HEK293 (cell line): ENCODE data around the gene ACSS1.

Source experiments
- CTCF ChIA-PET: fragments of 350-600 bp; formaldehyde crosslinking; extraction: SDS; loops from one replicate; lab custom pipeline; 2021; ENCODE audit warnings: antibody characterized with exemption; lab: Yijun Ruan, JAX
- POLR2A ChIA-PET: fragments of 300-600 bp; formaldehyde crosslinking; extraction: SDS; loops from one replicate; lab custom pipeline; 2020; ENCODE audit warnings: antibody characterized with exemption, inconsistent platforms; lab: Yijun Ruan, JAX
- H3K27ac ChIP-seq: fragments of 200-500 bp; sonication (Bioruptor generic); 2 replicates; pipeline ENCODE4 v1.5.1; 2014; ENCODE audit warnings: low read depth, low read length, control low read depth, inconsistent platforms; ENCODE audit errors: extremely low read depth
- H3K36me3 ChIP-seq, 2 experiments: fragments of 200-500 bp in 1 of 2; sonication (Bioruptor generic) in 1 of 2; 1 replicate in 1 of 2; 2 replicates in 1 of 2; pipeline ENCODE4 v1.5.1; 2014 to 2017; ENCODE audit warnings: inconsistent platforms in 2 of 2, low read length in 2 of 2; ENCODE audit not compliant: control insufficient read depth in 2 of 2, insufficient read depth in 1 of 2
- H3K4me1 ChIP-seq: fragments of 200-500 bp; sonication (Bioruptor generic); 2 replicates; pipeline ENCODE4 v1.5.1; 2014; ENCODE audit warnings: mild to moderate bottlenecking, low read length, inconsistent platforms; ENCODE audit not compliant: control insufficient read depth, insufficient read depth
- H3K4me3 ChIP-seq: 2 replicates; pipeline ENCODE4 v1.5.1; 2011; ENCODE audit warnings: low read depth, mild to moderate bottlenecking, control low read depth, low read length, moderate library complexity
- H3K9me3 ChIP-seq: fragments of 200-500 bp; sonication (Bioruptor generic); 2 replicates; pipeline ENCODE4 v1.5.1; 2014; ENCODE audit warnings: low read depth, low read length, inconsistent platforms; ENCODE audit not compliant: control insufficient read depth, insufficient read depth
- MEIS1 ChIP-seq: sonication (generic); formaldehyde crosslinking; IDR thresholded peaks from 2 replicates; pipeline ENCODE4 v1.8.1; 2022; ENCODE audit warnings: missing genetic modification reagents, mild to moderate bottlenecking, borderline replicate concordance
- MZF1 ChIP-seq: fragments of 450-650 bp; formaldehyde crosslinking; IDR thresholded peaks from 2 replicates; pipeline ENCODE4 v1.5.1; 2017; ENCODE audit warnings: missing biosample characterization, missing genetic modification characterization, borderline replicate concordance
- ZBTB1 ChIP-seq: fragments of 450-650 bp; formaldehyde crosslinking; IDR thresholded peaks from 2 replicates; pipeline ENCODE4 v1.5.1; 2016; ENCODE audit warnings: missing biosample characterization, missing genetic modification characterization
- ZBTB17 ChIP-seq: fragments of 450-650 bp; formaldehyde crosslinking; IDR thresholded peaks from 2 replicates; pipeline ENCODE4 v1.5.1; 2016; ENCODE audit warnings: missing biosample characterization, missing genetic modification characterization
- ZBTB48 ChIP-seq: fragments of 450-650 bp; formaldehyde crosslinking; IDR thresholded peaks from 2 replicates; pipeline ENCODE4 v1.5.1; 2016; ENCODE audit warnings: missing biosample characterization, missing genetic modification characterization
- ZNF121 ChIP-seq: fragments of 450-650 bp; formaldehyde crosslinking; IDR thresholded peaks from 2 replicates; pipeline ENCODE4 v1.5.1; 2016; ENCODE audit warnings: missing biosample characterization, missing genetic modification characterization
- ZNF138 ChIP-seq: fragments of 450-650 bp; formaldehyde crosslinking; IDR thresholded peaks from 2 replicates; pipeline ENCODE4 v1.5.1; 2016; ENCODE audit warnings: missing biosample characterization, missing genetic modification characterization, borderline replicate concordance
- ZNF16 ChIP-seq: fragments of 450-650 bp; formaldehyde crosslinking; IDR thresholded peaks from 2 replicates; pipeline ENCODE4 v1.5.1; 2016; ENCODE audit warnings: low read depth, missing biosample characterization, missing genetic modification characterization
- ZNF174 ChIP-seq: fragments of 450-650 bp; formaldehyde crosslinking; IDR thresholded peaks from 2 replicates; pipeline ENCODE4 v1.5.0; 2017; ENCODE audit warnings: missing biosample characterization, mild to moderate bottlenecking, missing genetic modification characterization
- ZNF19 ChIP-seq: fragments of 450-650 bp; formaldehyde crosslinking; IDR thresholded peaks from 2 replicates; pipeline ENCODE4; 2016; ENCODE audit warnings: missing biosample characterization, missing genetic modification characterization, low read depth
- ZNF221 ChIP-seq: fragments of 450-650 bp; formaldehyde crosslinking; IDR thresholded peaks from 2 replicates; pipeline ENCODE4 v1.5.1; 2017; ENCODE audit warnings: missing biosample characterization, missing genetic modification characterization, borderline replicate concordance
- ZNF239 ChIP-seq: fragments of 450-650 bp; formaldehyde crosslinking; IDR thresholded peaks from 2 replicates; pipeline ENCODE4 v1.5.1; 2016; ENCODE audit warnings: missing biosample characterization, missing genetic modification characterization
- ZNF350 ChIP-seq: fragments of 450-650 bp; formaldehyde crosslinking; IDR thresholded peaks from 2 replicates; pipeline ENCODE4 v1.5.0; 2017; ENCODE audit warnings: missing biosample characterization, mild to moderate bottlenecking, missing genetic modification characterization
- ZNF510 ChIP-seq: fragments of 450-650 bp; formaldehyde crosslinking; IDR thresholded peaks from 2 replicates; pipeline ENCODE4 v1.5.1; 2018; ENCODE audit warnings: mild to moderate bottlenecking, missing genetic modification characterization, missing biosample characterization; ENCODE audit not compliant: insufficient replicate concordance
- ZNF514 ChIP-seq: fragments of 450-650 bp; formaldehyde crosslinking; IDR thresholded peaks from 2 replicates; pipeline ENCODE4 v1.5.1; 2016; ENCODE audit warnings: missing biosample characterization, missing genetic modification characterization
- ZNF664 ChIP-seq: fragments of 450-650 bp; formaldehyde crosslinking; IDR thresholded peaks from 2 replicates; pipeline ENCODE4 v1.5.1; 2016; ENCODE audit warnings: missing biosample characterization, missing genetic modification characterization
- ZNF670 ChIP-seq: fragments of 450-650 bp; formaldehyde crosslinking; IDR thresholded peaks from 2 replicates; pipeline ENCODE4 v1.5.1; 2016; ENCODE audit warnings: missing biosample characterization, missing genetic modification characterization, low read depth
- ZNF830 ChIP-seq: fragments of 450-650 bp; IDR thresholded peaks from 2 replicates; pipeline ENCODE4 v1.5.0; 2018; ENCODE audit warnings: missing biosample characterization, missing genetic modification characterization, low read depth, mild to moderate bottlenecking, moderate library complexity
- TF ChIP-seq, protein P1 (sequence below): fragments of 450-650 bp; formaldehyde crosslinking; IDR thresholded peaks from 2 replicates; pipeline ENCODE4 v1.5.1; 2016; ENCODE audit warnings: missing biosample characterization, missing genetic modification characterization, low read depth
- TF ChIP-seq, protein P2 (sequence below): fragments of 450-650 bp; formaldehyde crosslinking; IDR thresholded peaks from 2 replicates; pipeline ENCODE4 v1.5.1; 2017; ENCODE audit warnings: missing biosample characterization, missing genetic modification characterization
- TF ChIP-seq, protein P3 (sequence below): sonication (generic); formaldehyde crosslinking; IDR thresholded peaks from 2 replicates; pipeline ENCODE4 v1.8.1; 2022; ENCODE audit warnings: mild to moderate bottlenecking, moderate library complexity, missing genetic modification reagents
- TF ChIP-seq, protein P4 (sequence below): fragments of 450-650 bp; formaldehyde crosslinking; IDR thresholded peaks from 2 replicates; pipeline ENCODE4 v1.5.1; 2017; ENCODE audit warnings: missing biosample characterization, missing genetic modification characterization
- TF ChIP-seq, protein P5 (sequence below): fragments of 450-650 bp; formaldehyde crosslinking; IDR thresholded peaks from 2 replicates; pipeline ENCODE4 v1.5.1; 2016; ENCODE audit warnings: missing biosample characterization, missing genetic modification characterization

ACSS1 gene

DNA sequence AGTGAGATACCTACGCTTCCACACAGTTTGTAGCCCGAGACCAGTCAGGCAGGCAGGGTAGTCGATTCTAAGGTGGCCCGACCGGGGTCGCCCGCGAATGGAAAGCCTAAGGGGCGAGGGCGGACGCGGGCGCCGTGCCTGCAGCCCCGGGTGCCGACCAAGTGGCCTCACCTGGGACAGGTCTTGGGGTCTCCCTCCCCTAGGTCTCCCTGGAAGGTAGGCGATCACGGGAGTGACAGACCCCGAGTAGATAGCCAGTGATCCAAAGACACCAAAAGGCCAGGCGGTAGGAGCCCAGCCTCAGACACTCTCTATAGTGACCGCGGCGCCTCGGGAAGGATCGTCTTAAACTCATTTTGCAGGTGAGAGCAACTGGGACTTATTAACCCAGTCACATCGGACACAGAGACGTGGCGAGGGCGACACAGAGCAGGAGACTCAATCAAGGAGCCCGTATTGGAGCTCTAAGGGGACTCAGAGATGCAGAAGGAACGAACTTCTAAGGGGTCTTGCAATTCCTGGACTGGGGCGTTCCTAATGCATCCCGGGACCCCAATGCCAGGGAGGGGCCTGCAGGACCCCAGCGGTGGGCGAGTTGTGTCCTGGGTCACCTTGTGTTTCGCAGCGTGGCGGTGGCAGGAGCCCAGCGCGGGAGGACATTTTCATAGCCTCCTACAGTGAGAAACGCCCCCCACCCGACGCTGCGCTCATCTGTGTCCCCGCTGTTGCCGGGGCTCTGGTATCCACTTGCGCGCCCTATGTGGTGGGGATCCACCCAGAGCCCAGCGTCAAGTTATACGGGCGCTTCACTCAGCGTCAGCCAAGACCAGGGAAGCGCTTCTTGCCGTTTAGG is 26.1 kb upstream of the ACSS1 start:
- no peaks in the 10 kb centered on the region for H3K9me3 ChIP-seq
- TF ChIP-seq, protein P1, sequence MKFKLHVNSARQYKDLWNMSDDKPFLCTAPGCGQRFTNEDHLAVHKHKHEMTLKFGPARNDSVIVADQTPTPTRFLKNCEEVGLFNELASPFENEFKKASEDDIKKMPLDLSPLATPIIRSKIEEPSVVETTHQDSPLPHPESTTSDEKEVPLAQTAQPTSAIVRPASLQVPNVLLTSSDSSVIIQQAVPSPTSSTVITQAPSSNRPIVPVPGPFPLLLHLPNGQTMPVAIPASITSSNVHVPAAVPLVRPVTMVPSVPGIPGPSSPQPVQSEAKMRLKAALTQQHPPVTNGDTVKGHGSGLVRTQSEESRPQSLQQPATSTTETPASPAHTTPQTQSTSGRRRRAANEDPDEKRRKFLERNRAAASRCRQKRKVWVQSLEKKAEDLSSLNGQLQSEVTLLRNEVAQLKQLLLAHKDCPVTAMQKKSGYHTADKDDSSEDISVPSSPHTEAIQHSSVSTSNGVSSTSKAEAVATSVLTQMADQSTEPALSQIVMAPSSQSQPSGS (tag by site-specific recombination) = no peak
- TF ChIP-seq ZNF664 (tag by site-specific recombination) (no peak), ZBTB48 (tag by site-specific recombination) (no peak), ZNF830 (tag by site-specific recombination) (no peak), ZNF174 (tag by site-specific recombination) (no peak), ZNF239 (tag by site-specific recombination) (no peak), ZNF138 (tag by site-specific recombination) (no peak), MZF1 (no peak), ZNF16 (tag by site-specific recombination) (no peak), ZBTB1 (tag by site-specific recombination) (no peak), ZNF121 (tag by site-specific recombination) (no peak), ZNF350 (tag by site-specific recombination) (no peak), MEIS1 (CRISPR knock-in tag) (no peak)
- TF ChIP-seq, protein P2, sequence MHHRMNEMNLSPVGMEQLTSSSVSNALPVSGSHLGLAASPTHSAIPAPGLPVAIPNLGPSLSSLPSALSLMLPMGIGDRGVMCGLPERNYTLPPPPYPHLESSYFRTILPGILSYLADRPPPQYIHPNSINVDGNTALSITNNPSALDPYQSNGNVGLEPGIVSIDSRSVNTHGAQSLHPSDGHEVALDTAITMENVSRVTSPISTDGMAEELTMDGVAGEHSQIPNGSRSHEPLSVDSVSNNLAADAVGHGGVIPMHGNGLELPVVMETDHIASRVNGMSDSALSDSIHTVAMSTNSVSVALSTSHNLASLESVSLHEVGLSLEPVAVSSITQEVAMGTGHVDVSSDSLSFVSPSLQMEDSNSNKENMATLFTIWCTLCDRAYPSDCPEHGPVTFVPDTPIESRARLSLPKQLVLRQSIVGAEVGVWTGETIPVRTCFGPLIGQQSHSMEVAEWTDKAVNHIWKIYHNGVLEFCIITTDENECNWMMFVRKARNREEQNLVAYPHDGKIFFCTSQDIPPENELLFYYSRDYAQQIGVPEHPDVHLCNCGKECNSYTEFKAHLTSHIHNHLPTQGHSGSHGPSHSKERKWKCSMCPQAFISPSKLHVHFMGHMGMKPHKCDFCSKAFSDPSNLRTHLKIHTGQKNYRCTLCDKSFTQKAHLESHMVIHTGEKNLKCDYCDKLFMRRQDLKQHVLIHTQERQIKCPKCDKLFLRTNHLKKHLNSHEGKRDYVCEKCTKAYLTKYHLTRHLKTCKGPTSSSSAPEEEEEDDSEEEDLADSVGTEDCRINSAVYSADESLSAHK (tag by site-specific recombination) = no peak
- ChIA-PET CTCF (interaction anchor here (0.7 kb wide), 2 partner anchors 10 to 1329 kb away, joined by 3 read pairs; no protein-coding TSS in a partner anchor), POLR2A (no interaction called here)
- no peaks in the 10 kb centered on the region for H3K4me1 ChIP-seq
- H3K4me3 ChIP-seq = no peak overlapping the region
- H3K36me3 ChIP-seq = no peaks in the 10 kb centered on the region
- H3K27ac ChIP-seq = no peak overlapping the region

DNA sequence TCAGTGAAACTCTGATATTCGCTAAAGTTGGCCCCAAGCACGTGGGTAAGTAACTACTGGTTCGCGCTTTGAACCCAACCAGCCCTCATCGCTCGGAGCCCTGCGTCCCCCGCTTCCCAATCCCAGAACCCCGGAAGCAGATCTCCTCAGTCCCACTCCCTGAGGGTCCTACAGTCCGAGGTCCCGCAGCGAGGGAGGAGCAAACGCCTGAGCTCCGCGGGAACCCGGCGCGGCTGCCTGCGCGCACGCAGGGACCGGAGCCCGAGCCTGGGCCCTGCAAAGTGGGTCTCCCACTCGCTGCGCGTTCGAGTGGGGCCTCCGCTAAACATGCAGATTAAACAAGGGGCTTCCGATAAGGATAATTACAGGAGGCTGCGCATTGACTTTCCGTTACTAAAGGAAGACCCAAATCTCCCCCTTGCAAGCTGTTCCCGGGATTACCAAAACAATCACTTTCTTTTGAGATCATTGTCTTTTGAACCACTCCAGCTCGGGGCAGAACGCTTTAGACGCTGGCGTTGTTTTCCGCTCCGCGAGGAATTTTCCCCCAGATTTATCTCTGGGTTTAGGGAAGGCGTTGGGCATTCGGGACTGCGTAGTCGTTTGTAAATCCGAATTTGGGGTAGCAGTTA is 25.3 kb upstream of the ACSS1 start:
- Histone ChIP-seq H3K4me1 (no peaks in the 10 kb centered on the region), H3K4me3 (no peak overlapping the region), H3K36me3 (no peaks in the 10 kb centered on the region), H3K27ac (no peak overlapping the region), H3K9me3 (no peaks in the 10 kb centered on the region)
- POLR2A ChIA-PET = no interaction called here
- CTCF ChIA-PET = no interaction called here
- no peak for TF ChIP-seq ZNF514 (tag by site-specific recombination)
- TF ChIP-seq, protein P3, sequence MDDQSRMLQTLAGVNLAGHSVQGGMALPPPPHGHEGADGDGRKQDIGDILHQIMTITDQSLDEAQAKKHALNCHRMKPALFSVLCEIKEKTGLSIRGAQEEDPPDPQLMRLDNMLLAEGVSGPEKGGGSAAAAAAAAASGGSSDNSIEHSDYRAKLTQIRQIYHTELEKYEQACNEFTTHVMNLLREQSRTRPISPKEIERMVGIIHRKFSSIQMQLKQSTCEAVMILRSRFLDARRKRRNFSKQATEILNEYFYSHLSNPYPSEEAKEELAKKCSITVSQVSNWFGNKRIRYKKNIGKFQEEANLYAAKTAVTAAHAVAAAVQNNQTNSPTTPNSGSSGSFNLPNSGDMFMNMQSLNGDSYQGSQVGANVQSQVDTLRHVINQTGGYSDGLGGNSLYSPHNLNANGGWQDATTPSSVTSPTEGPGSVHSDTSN (CRISPR knock-in tag) = no peak
- TF ChIP-seq ZBTB17 (tag by site-specific recombination) = no peak
- TF ChIP-seq, protein P4, sequence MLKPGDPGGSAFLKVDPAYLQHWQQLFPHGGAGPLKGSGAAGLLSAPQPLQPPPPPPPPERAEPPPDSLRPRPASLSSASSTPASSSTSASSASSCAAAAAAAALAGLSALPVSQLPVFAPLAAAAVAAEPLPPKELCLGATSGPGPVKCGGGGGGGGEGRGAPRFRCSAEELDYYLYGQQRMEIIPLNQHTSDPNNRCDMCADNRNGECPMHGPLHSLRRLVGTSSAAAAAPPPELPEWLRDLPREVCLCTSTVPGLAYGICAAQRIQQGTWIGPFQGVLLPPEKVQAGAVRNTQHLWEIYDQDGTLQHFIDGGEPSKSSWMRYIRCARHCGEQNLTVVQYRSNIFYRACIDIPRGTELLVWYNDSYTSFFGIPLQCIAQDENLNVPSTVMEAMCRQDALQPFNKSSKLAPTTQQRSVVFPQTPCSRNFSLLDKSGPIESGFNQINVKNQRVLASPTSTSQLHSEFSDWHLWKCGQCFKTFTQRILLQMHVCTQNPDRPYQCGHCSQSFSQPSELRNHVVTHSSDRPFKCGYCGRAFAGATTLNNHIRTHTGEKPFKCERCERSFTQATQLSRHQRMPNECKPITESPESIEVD (tag by site-specific recombination) = no peak
- no peak for TF ChIP-seq ZNF510 (tag by site-specific recombination)
- no peak for TF ChIP-seq ZNF221
- TF ChIP-seq ZNF670 (tag by site-specific recombination) = no peak
- TF ChIP-seq ZNF19 (tag by site-specific recombination) = no peak
- no peak for TF ChIP-seq ZBTB1 (tag by site-specific recombination)
- TF ChIP-seq, protein P5, sequence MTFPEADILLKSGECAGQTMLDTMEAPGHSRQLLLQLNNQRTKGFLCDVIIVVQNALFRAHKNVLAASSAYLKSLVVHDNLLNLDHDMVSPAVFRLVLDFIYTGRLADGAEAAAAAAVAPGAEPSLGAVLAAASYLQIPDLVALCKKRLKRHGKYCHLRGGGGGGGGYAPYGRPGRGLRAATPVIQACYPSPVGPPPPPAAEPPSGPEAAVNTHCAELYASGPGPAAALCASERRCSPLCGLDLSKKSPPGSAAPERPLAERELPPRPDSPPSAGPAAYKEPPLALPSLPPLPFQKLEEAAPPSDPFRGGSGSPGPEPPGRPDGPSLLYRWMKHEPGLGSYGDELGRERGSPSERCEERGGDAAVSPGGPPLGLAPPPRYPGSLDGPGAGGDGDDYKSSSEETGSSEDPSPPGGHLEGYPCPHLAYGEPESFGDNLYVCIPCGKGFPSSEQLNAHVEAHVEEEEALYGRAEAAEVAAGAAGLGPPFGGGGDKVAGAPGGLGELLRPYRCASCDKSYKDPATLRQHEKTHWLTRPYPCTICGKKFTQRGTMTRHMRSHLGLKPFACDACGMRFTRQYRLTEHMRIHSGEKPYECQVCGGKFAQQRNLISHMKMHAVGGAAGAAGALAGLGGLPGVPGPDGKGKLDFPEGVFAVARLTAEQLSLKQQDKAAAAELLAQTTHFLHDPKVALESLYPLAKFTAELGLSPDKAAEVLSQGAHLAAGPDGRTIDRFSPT = no peak
